HG03460 (cell line): ENCODE data around the gene VWC2L.

Experiments used
- ATAC-seq: cut with Tn5 transposase; IDR thresholded peaks from one replicate; pipeline ENCODE4 v1.9.1; 2021; ENCODE audit not compliant: unreplicated experiment

Gene VWC2L

DNA sequence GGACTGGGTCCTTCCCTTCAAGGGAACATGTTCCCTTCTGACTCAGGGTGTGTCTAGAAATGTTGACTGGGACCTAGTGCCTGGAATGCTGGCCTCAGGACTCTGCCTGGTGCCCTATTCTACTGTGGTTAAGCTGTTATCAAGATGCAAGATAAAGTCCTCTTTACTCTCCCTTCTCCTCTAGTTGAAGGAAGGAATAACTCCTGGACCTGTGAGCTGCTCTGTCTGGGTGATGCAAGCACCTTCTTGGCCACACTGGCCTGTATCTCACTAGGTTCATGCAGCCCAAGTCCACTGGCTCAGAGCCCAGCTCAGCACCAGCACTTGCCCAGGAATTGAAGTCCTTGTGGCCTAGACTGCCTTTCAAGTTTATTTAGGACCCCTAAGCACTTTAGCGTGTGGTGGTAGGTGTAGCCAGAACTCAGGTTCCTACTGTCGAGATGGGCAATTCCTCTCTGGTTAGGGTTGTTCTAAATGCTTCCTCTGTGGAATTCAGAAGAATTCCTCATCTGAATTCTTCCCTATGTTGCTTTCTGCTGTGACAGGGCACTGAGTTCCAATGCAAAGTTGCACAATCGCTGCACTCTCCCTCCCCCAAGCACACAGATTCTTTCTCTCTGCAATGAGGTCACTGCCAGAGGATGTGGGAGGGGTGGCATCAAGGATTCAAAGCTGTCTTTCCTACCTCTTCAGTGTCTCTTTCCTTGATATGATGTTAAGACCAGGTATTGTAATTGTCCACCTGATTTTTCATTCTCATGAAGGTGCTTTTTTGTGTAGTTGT lies 54.7 kb downstream of the VWC2L start:
- ATAC-seq: no peak

DNA sequence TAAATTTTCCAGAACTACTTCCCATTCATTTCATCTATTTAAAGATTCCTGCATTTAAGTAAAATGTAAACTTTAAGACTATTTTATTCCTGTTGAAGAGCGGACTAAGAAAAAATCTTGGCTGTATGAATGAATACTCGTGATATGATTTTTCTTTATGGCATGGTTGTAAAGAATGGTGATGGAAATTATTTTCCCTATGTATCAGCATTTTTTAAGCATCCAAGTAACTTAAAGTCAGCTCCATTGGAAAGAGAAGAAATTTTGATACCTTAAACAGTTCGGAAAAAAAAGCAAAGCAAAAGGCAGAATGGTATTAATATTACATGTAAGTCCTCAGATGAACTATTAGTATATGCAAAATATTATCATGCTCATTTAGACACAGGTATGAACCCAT lies 58.9 kb downstream of the VWC2L start:
- ATAC-seq: no peak

GRCh38 chr2:214471382-214471781 lies 60.5 kb downstream of the VWC2L start:
- no peak for ATAC-seq

GRCh38 chr2:214471990-214472389 lies 61.1 kb downstream of the VWC2L start:
- ATAC-seq: no peak

DNA sequence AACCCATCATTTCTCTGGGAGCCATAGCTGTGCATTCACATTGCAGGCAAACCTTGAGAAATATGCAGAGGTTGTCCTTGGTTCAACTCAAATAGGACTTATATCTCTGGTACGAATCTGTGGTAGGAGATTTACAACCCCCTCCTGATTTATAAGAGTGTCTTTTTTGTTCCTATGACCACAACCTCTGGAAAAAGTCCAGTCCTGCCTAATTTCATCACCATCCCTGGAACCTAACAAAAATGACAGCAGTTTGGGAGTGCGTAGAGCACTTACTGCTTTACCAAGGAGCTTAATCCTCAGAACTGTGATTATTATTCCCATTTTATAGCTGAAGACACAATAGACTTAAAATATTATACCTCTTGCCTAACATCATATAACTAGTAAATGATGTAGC lies 66.5 kb downstream of the VWC2L start:
- ATAC-seq: no peak

DNA sequence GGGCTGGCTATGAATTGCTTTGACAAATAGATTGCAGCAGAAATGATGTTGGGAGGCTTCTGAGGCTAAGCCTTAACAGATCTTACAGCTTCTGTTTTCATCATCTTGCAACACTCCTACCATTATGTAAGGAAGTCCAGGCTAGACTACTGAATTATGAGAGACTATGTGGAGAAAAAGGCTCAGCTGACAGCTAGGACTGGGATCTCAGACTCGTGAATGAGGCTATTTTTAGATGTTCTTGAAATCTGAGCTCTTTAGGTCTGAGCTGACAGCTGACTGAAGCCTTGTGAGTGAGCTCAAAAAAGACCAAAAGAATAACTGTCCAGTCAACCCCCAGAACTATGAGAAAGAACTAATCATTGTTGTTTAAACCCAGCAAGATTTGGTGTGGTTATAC lies 70.3 kb downstream of the VWC2L start:
- ATAC-seq: no peak

DNA sequence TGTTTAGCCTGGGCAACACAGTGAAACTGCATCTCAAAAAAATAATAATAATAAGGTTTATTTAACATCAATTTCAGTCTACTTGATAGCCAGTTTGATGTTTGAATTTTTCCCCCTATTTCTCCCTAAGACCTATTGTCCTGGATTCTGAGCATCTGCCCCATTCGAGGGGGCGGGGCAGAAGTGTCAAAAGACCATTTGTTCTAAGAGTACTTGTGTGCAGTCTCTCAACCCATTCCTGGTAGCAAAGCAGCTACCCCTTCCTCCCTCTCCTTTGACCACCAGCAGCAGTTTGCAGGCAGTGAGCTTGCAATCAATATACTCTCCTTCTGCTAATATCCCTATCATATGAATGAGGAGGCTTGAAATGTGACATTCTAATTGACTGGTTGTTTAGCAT lies 71.9 kb downstream of the VWC2L start:
- no peak for ATAC-seq

- ATAC-seq: no peak
These were observed 73.4 kb downstream of the VWC2L start for GRCh38 chr2:214484239-214484638.

GRCh38 chr2:214484701-214485100 lies 73.8 kb downstream of the VWC2L start:
- no peak for ATAC-seq

GRCh38 chr2:214489181-214489580 lies 78.3 kb downstream of the VWC2L start:
- no peak for ATAC-seq

- ATAC-seq: no peak
These were observed 78.8 kb downstream of the VWC2L start for GRCh38 chr2:214489702-214490101.

- no peak for ATAC-seq
These were observed 81.3 kb downstream of the VWC2L start for GRCh38 chr2:214492152-214492551.

- no peak for ATAC-seq
These were observed 81.8 kb downstream of the VWC2L start for GRCh38 chr2:214492608-214493007.

DNA sequence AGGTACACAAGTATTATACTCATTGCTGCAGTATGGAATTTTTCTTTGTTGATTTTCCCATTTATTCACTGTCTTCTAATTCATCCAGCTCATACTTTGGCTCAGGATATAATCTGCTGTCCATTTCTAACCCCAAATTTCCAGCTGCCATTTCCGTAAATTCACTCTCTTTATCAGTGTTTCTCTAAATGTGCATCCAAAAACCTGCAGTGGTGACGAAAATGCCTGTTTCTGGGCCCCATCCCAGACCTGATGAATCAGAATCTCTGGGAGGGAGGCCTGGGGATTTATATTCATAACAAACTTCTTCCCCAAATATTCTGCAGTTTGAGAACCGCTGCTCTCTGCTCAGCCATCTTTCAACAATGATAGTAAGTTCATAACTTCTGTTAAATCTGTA lies 86.6 kb downstream of the VWC2L start:
- no peak for ATAC-seq

DNA sequence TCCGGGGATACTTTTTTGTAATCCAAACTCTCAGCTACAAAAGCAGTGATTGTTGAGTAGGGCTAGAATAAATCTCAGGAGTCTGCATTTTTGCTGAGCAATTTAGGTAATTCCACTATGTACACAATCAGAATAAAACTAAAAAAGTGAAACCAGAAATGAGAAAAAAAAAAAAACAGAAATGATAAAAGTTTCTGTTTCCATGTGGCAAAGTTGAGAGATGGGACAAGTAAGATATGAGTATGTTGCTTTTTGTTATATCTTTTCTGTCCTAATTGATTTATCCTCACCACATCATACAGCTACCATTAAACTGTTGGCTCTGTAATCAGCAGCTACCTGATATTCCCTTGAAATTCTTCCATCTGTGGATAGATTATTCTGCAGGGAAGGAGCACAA lies 92.7 kb downstream of the VWC2L start:
- ATAC-seq: no peak

DNA sequence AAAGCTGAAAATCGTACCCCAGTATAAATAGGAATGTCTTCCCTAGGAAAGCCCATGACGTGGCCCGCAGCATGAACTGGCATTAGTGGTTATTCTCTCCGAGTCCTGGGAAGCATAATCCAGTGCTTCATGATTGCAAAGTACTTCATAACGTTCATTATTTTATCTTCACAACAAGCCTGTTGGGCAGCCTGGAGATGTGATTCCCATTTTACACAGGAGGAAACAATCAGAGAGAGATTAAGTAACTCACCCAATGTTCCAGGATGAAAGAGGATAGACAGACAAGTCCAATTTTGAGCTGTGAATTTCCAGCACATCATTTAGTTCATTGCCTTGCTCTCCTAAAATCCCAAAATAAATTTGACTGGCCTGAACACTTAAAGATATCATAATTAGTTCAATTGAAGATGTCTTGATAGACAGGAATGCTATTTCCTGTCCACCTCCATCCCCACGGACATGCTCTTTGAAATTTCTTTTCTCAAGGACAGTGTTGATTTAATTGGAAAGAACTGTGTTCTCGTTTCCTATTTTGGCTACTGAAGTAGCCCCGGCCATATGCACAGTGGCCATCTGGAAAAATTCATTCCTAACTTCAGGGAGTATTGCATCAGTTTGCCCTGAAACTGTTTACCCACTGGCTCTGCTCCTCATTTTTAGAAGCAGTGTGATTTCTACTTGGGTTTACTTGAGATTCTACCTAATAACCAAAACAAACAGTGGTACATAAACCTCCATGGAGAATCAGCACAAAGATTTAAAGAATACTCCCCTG lies 93.9 kb downstream of the VWC2L start:
- ATAC-seq: no peak

DNA sequence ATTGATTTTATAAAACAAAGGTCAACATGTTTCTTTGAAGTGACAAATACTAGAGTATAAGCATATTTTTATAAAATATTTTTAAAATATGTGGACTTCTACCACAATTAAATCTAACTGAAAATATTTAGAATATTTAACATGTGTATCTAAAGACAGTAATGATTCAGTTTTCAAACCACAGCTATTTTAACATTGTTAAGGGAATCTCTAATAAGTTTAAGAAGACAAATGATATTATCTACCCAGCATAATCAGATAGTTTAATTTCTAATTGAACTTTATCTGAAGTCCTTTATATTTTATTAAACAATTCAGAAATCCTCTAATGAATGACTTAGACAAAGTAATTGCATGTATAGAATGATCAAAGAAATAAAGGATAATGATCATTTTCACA lies 96.2 kb downstream of the VWC2L start:
- no peak for ATAC-seq

DNA sequence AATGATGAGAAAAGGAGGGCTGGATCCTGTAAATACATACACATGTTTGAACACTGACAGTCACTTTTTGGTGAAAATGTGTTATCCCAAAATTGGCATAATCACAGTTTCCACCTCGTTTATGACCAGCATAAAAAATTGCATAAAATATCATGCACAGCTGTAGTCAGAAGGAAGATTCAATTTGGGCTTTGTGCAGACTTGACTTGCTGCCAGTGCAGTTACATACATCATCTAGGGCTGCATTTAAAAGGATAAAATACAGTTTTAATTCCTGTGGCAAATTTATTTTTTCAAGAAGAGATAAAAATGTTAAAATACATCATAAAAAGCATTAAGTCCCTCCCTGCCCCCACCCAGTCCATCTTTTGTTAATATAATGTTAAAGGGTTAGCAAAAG lies 103.8 kb downstream of the VWC2L start:
- no peak for ATAC-seq

GRCh38 chr2:214515111-214515510 lies 104.3 kb downstream of the VWC2L start:
- no peak for ATAC-seq

DNA sequence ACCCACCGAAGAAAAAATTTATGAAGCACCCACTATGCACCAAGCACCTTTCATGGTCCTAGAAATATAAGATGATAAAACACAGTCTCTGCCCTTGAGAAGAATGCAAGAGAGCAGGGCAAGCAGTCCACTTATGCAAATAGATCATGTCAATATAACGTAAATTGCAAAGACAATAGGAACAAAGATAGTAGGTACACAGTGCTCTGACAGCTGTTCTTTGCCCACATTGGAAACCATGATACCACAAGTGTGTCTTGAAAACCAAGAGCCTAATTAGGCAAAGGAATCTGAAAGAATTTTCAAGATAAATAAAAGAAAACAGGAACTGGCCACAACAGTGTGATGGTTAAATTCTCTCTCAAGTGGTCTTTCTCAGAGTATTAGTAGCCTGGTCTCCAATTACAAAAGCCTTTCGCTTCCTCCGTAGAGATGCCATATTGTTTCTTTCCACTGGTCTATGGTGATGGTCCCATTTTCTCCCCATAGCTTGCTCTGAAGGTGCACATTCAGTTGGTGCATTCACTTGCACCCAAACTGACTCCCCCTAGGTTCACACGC lies 108.5 kb downstream of the VWC2L start:
- ATAC-seq: no peak

DNA sequence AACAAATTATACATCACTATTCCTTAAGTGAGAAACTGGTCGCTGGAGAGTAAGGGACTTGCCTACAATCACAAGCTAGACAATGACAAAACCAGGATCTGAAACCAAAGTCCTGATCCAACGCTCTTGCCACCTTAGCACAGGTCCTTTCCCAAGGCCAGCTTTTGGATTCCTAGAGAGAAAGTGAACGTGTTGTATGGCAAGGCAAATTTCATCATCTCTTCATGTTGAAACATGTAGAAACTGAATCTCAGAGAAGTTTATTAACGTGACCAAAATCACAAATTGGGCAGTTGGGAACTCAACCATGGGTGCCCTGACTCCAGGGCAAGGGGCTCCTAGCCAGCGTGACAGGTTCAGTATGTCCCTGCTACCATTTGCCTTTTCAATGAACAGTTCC lies 118.2 kb downstream of the VWC2L start:
- ATAC-seq: no peak

GRCh38 chr2:214529514-214529913 lies 118.7 kb downstream of the VWC2L start:
- no peak for ATAC-seq
